ENCODE data around the gene LMOD1.

Gene LMOD1

GRCh38 chr1:201888282-201889089, 57.9 kb downstream of the LMOD1 start, which contains the start of gene SHISA4:
Gene SHISA4 (plus strand): TSS chr1:201888898. CDS start chr1:201888995, 97 bp downstream.
- DNase-seq: peak in 1 of 2 experiments; percentile 16
- TF ChIP-seq GATA1 (IDR thresholded peaks at IDR 0.05; ENCODE audit: low read depth, low read length) (no peak), POLR2A (IDR thresholded peaks at IDR 0.05; ENCODE audit: low read length) (no peak)

GRCh38 chr1:201887116-201887866, 59.1 kb downstream of the LMOD1 start:
- TF ChIP-seq POLR2A (IDR thresholded peaks at IDR 0.05; ENCODE audit: low read length): no peak
- no peak for TF ChIP-seq GATA1 (IDR thresholded peaks at IDR 0.05; ENCODE audit: low read depth, low read length)
- peak in 1 of 2 experiments; percentile 17 for DNase-seq

- TF ChIP-seq GATA1 (IDR thresholded peaks at IDR 0.05; ENCODE audit: low read depth, low read length): no peak
- no peak for TF ChIP-seq POLR2A (IDR thresholded peaks at IDR 0.05; ENCODE audit: low read length)
- no peak for DNase-seq
Measured at GRCh38 chr1:201886103-201886885, 60.1 kb downstream of the LMOD1 start.

GRCh38 chr1:201885531-201886075, 60.7 kb downstream of the LMOD1 start:
- DNase-seq: peak; percentile 28 to 51
- TF ChIP-seq POLR2A (IDR thresholded peaks at IDR 0.05; ENCODE audit: low read length): no peak
- no peak for TF ChIP-seq GATA1 (IDR thresholded peaks at IDR 0.05; ENCODE audit: low read depth, low read length)

GRCh38 chr1:201884425-201884824, 61.9 kb downstream of the LMOD1 start:
- no peak for DNase-seq
- TF ChIP-seq POLR2A (IDR thresholded peaks at IDR 0.05; ENCODE audit: low read length) (no peak), GATA1 (IDR thresholded peaks at IDR 0.05; ENCODE audit: low read depth, low read length) (no peak)

- no peak for TF ChIP-seq POLR2A (IDR thresholded peaks at IDR 0.05; ENCODE audit: low read length)
- no peak for TF ChIP-seq GATA1 (IDR thresholded peaks at IDR 0.05; ENCODE audit: low read depth, low read length)
- peak; percentile 38 to 74 for DNase-seq
Measured at GRCh38 chr1:201883786-201884185, 62.6 kb downstream of the LMOD1 start.

GRCh38 chr1:201883266-201883665, 63.1 kb downstream of the LMOD1 start:
- TF ChIP-seq GATA1 (IDR thresholded peaks at IDR 0.05; ENCODE audit: low read depth, low read length) (no peak), POLR2A (IDR thresholded peaks at IDR 0.05; ENCODE audit: low read length) (no peak)
- no peak for DNase-seq

- DNase-seq: peak; percentile 38 to 68
- TF ChIP-seq GATA1 (IDR thresholded peaks at IDR 0.05; ENCODE audit: low read depth, low read length) (no peak), POLR2A (IDR thresholded peaks at IDR 0.05; ENCODE audit: low read length) (peak; percentile 6)
Measured at GRCh38 chr1:201882665-201883132, 63.6 kb downstream of the LMOD1 start.

GRCh38 chr1:201881617-201882016, 64.7 kb downstream of the LMOD1 start:
- no peak for TF ChIP-seq GATA1 (IDR thresholded peaks at IDR 0.05; ENCODE audit: low read depth, low read length)
- TF ChIP-seq POLR2A (IDR thresholded peaks at IDR 0.05; ENCODE audit: low read length): no peak

GRCh38 chr1:201880928-201881571, 65.3 kb downstream of the LMOD1 start:
- no peak for TF ChIP-seq GATA1 (IDR thresholded peaks at IDR 0.05; ENCODE audit: low read depth, low read length)
- TF ChIP-seq POLR2A (IDR thresholded peaks at IDR 0.05; ENCODE audit: low read length): no peak
- no peak for DNase-seq

More at GRCh38 chr1:201881617-201882016, 64.7 kb downstream of the LMOD1 start:
- no peak for DNase-seq

GRCh38 chr1:201877877-201878401, 68.4 kb downstream of the LMOD1 start:
- TF ChIP-seq POLR2A (IDR thresholded peaks at IDR 0.05; ENCODE audit: low read length) (no peak), GATA1 (IDR thresholded peaks at IDR 0.05; ENCODE audit: low read depth, low read length) (no peak)
- DNase-seq: peak; percentile 32 to 65

- no peak for TF ChIP-seq POLR2A (IDR thresholded peaks at IDR 0.05; ENCODE audit: low read length)
- no peak for TF ChIP-seq GATA1 (IDR thresholded peaks at IDR 0.05; ENCODE audit: low read depth, low read length)
- no peak for DNase-seq
Measured at GRCh38 chr1:201876148-201876818, 70.1 kb downstream of the LMOD1 start.
